ENCODE data around the gene ATP6V0D1. TPM values are rescaled to one million over a fixed set of nuclear protein-coding genes. Genes with fewer than 3 reads are reported as not detected.

Gene ATP6V0D1
- total and polyA plus RNA-seq, 2 donors: 50.0 to 92.5 TPM

DNA sequence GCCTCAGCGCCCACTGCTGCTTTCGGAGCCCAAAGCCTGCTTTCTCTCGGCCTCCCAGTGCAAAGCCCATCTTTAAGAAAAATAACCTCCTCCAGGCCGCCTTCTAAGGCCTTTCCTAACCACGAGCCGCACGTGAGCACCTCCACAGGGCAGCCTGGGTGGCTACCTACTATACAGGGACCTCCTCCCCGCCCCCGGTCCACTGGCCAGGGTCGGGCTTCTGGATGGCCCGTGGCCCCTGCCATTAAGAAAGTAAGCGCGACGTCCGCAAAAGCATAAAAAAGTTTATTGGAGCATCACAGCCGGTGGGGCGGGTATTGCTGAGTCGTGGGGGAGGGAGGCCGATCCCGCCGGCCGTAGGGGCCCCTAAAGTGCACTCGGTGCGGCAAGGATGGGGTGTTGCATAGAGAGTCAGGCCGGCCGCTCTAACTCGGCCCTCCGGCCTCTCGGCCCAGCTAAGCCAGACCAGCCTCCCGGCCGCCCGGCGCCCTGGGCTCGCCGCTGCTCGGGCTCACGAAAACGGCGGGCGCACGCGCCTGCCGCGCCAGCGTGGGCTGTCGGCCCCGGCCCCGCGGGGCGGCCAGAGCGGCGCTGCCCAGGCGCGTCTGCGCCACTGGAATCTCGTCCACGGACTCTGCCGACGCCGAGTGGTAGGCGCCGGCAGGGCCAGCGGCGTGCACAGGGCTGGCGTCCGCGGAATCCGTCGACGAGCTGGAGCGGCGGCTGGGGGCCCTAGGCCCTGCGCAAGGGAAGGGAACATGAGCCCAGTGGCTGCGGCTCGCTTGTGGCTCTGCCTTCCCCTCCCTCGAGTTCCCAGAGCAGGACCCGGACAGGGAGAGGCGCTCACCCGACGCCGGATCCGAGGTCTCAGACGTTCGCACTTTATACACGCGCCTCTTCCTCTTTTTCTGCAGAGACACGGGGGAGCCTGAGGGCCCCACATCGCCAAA lies 86.5 kb downstream of the ATP6V0D1 start:
- Histone ChIP-seq H3K4me1 (ENCODE audit: insufficient read depth) (no peaks in the 10 kb centered on the region), H3K4me3 (ENCODE audit: low read depth, low read length) (peak overlapping the region; percentile 5), H3K27ac (ENCODE audit: low read depth) (no peak overlapping the region), H3K36me3 (ENCODE audit: insufficient read depth) (no peaks in the 10 kb centered on the region)
- 42% methylated on average over 88 of the region's 88 CpGs for WGBS
- DNase-seq (ENCODE audit: extremely low spot score): no peak

DNA sequence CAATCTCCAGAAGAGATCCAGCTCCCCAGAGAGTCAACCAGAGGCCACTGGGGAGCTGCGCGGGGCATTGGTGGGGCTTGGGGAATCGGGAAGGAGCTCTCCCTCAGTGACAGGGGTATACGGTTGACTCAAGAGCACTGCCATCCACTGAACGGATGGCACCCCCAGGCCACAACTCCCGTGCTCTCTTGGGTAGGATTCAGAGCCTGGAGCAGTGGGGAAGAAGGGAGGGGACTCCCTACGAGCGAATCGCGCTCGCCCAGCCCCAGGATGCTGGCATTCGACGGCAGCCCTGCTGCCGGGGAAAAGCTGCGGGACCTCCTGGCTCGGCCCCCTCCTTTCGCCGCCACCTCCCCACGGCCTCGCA lies 87.2 kb downstream of the ATP6V0D1 start:
- Histone ChIP-seq H3K4me3 (ENCODE audit: low read depth, low read length) (peak overlapping the region; percentile 14), H3K36me3 (ENCODE audit: insufficient read depth) (no peaks in the 10 kb centered on the region), H3K4me1 (ENCODE audit: insufficient read depth) (no peaks in the 10 kb centered on the region), H3K27ac (ENCODE audit: low read depth) (no peak overlapping the region)
- DNase-seq (ENCODE audit: extremely low spot score): no peak
- WGBS: 13% methylated on average over 20 of the region's 20 CpGs

GRCh38 chr16:67393111-67393787 lies 87.7 kb downstream of the ATP6V0D1 start, which contains the start of gene TPPP3:
TPPP3 (minus strand) TSS chr16:67393498; CDS start chr16:67391111, 2,387 bp downstream.
- no peak for DNase-seq (ENCODE audit: extremely low spot score)
- H3K4me1 ChIP-seq (ENCODE audit: insufficient read depth): no peaks in the 10 kb centered on the region
- no peak within 1 kb of the TSS for H3K27ac ChIP-seq (ENCODE audit: low read depth)
- H3K4me3 ChIP-seq (ENCODE audit: low read depth, low read length): peak within 1 kb of the TSS; percentile 14
- no peaks in the 10 kb centered on the region for H3K36me3 ChIP-seq (ENCODE audit: insufficient read depth)
- WGBS: 1% methylated on average over 56 of the region's 56 CpGs

GRCh38 chr16:67392301-67393059 lies 88.5 kb downstream of the ATP6V0D1 start:
- no peak overlapping the region for H3K4me3 ChIP-seq (ENCODE audit: low read depth, low read length)
- no peak overlapping the region for H3K27ac ChIP-seq (ENCODE audit: low read depth)
- H3K36me3 ChIP-seq (ENCODE audit: insufficient read depth): no peaks in the 10 kb centered on the region
- WGBS: 58% methylated on average over 18 of the region's 18 CpGs
- no peak for DNase-seq (ENCODE audit: extremely low spot score)
- no peaks in the 10 kb centered on the region for H3K4me1 ChIP-seq (ENCODE audit: insufficient read depth)

DNA sequence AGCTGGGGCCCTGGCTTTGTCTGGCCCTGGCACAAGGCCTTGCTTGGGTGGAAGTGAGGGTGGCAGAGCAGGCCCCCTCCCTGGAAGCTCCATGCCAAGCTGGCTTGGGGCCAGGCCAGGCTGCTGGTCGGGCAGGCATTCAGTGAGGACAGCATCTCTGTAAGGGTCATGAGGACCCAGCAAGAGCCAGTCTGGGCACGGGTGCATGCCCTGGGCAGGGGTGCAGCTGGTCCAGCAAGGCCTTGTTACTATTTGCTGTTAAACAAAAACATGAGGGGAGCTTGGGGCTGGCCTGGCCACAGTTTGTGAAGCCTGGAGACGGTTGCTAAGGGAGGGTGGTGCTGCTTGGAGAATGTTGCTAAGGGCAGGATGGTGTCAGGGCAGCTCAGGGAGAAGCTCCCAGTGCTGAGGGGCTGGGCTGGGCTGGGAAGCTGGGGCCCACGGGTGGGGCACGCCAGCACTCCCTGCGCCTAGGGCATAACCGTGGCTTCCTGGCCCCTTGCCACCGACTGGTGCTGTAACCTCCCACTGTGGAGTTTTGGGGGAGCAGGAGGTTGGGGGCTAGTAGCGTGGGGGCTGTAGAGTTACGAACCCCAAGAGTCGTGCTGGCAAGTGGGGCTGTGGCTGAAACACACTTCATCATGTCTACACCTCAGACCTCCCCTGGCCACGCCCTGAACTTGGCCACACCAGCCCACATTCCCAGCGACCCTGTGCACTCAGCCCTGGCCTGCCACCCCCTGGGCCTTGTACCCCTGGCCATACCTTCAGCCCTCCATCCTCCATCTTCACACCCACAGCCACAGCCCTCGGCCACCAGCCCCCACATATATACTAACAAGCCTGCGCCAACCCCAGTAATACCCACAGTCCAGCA lies 89.3 kb downstream of the ATP6V0D1 start:
- Histone ChIP-seq H3K4me1 (ENCODE audit: insufficient read depth) (no peaks in the 10 kb centered on the region), H3K4me3 (ENCODE audit: low read depth, low read length) (no peak overlapping the region), H3K27ac (ENCODE audit: low read depth) (no peak overlapping the region), H3K36me3 (ENCODE audit: insufficient read depth) (no peaks in the 10 kb centered on the region)
- WGBS: 43% methylated on average over 15 of the region's 15 CpGs
- DNase-seq (ENCODE audit: extremely low spot score): no peak

GRCh38 chr16:67390816-67391423 lies 90.0 kb downstream of the ATP6V0D1 start:
- no peak overlapping the region for H3K4me3 ChIP-seq (ENCODE audit: low read depth, low read length)
- no peaks in the 10 kb centered on the region for H3K36me3 ChIP-seq (ENCODE audit: insufficient read depth)
- no peak overlapping the region for H3K27ac ChIP-seq (ENCODE audit: low read depth)
- WGBS: 88% methylated on average over 11 of the region's 11 CpGs
- no peak for DNase-seq (ENCODE audit: extremely low spot score)
- no peaks in the 10 kb centered on the region for H3K4me1 ChIP-seq (ENCODE audit: insufficient read depth)

DNA sequence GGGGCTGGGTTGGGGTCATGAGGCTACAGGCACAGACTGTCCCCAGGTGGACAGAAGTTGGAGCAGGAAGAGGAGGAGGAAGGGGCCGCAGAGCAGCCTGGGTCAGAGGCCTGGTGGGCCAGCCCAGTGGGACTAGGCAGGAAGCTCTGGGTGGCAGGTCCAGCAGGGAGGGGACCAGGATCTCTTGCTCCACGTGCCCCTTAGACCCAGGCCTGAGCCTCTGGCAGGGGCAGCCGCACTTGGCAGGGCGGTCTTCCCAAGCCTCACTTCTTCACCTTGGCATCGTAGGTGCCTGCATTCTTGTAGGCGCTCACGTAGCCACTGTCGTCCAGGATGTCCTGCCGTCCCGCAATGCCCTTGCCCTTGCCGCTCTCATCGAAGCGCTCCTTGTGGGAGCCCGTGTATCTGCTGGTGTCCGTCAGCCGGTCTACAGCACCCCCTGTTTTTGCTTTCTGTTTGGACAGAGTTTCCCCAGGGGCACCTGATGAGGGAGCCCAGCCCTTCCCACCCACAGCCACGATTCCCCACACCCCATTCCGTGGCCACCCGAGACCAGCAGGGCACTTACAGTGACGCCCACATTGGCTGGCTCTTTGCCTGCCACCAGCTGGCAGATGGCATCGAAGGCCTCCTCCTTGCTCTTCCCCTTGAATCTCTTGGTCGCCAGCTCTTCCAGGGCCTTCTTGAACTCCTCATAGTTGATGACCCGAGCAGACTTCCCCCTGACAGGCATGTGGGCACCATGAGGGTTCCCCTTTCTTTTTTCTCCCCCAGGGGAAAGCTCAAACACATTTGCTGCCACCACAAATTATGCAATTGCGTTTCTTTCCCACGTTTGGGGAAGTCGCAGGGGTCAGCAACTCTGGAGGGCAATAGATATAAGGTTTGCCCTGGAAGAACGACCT lies 90.8 kb downstream of the ATP6V0D1 start:
- Histone ChIP-seq H3K4me3 (ENCODE audit: low read depth, low read length) (no peak overlapping the region), H3K36me3 (ENCODE audit: insufficient read depth) (no peaks in the 10 kb centered on the region), H3K4me1 (ENCODE audit: insufficient read depth) (no peaks in the 10 kb centered on the region), H3K27ac (ENCODE audit: low read depth) (no peak overlapping the region)
- 88% methylated on average over 27 of the region's 27 CpGs for WGBS
- no peak for DNase-seq (ENCODE audit: extremely low spot score)

DNA sequence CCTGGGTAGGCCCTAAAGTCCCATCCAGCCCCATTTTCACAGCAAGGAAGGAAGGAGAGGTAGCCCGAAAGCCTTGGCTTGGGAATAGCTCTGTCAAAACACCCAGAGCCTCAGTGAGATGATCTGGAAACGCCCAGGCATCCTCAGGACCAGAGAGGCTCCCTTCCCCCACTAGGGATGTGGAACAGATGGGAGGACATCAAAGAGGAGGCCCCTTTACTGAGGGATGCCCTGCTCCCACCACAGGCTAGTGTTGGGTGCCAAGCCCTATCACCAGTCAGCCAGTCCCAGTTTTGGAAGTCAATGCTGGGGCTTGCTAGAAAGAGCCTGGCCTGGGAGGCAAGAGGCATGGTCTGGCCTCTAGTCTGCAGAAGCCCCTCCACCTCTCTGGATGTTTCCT lies 92.4 kb downstream of the ATP6V0D1 start:
- Histone ChIP-seq H3K4me1 (ENCODE audit: insufficient read depth) (no peaks in the 10 kb centered on the region), H3K27ac (ENCODE audit: low read depth) (no peak overlapping the region), H3K36me3 (ENCODE audit: insufficient read depth) (no peaks in the 10 kb centered on the region), H3K4me3 (ENCODE audit: low read depth, low read length) (no peak overlapping the region)
- 81% methylated on average over 2 of the region's 2 CpGs for WGBS
- DNase-seq (ENCODE audit: extremely low spot score): no peak

- H3K4me3 ChIP-seq (ENCODE audit: low read depth, low read length): no peak overlapping the region
- WGBS: 91% methylated on average over 8 of the region's 8 CpGs
- no peak for DNase-seq (ENCODE audit: extremely low spot score)
- no peaks in the 10 kb centered on the region for H3K4me1 ChIP-seq (ENCODE audit: insufficient read depth)
- no peaks in the 10 kb centered on the region for H3K36me3 ChIP-seq (ENCODE audit: insufficient read depth)
- no peak overlapping the region for H3K27ac ChIP-seq (ENCODE audit: low read depth)
Measured at GRCh38 chr16:67388191-67388590, 92.8 kb downstream of the ATP6V0D1 start.

Measured in urinary bladder (tissue), 4 donors.